Measurements from ENCODE around the gene FOCAD.

The FOCAD gene

DNA sequence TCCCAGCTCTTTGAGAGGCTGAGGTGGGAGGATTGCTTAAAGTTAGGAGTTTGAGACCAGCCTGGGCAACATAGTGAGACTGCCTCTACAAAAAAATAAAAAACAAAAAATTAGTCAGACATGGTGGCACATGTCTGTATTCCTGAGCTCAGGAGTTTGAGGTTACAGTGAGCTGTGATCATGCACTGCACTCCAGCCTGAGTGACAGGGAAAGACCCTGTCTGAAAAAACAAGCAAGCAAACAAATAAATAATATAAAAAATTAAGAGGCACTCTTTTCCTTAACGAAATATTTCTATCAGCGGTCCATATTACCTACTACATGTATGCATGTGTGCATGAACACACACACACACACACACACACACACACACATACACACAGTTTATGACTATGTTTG lies 20.9 kb upstream of the FOCAD start:
- TF ChIP-seq, protein P1, sequence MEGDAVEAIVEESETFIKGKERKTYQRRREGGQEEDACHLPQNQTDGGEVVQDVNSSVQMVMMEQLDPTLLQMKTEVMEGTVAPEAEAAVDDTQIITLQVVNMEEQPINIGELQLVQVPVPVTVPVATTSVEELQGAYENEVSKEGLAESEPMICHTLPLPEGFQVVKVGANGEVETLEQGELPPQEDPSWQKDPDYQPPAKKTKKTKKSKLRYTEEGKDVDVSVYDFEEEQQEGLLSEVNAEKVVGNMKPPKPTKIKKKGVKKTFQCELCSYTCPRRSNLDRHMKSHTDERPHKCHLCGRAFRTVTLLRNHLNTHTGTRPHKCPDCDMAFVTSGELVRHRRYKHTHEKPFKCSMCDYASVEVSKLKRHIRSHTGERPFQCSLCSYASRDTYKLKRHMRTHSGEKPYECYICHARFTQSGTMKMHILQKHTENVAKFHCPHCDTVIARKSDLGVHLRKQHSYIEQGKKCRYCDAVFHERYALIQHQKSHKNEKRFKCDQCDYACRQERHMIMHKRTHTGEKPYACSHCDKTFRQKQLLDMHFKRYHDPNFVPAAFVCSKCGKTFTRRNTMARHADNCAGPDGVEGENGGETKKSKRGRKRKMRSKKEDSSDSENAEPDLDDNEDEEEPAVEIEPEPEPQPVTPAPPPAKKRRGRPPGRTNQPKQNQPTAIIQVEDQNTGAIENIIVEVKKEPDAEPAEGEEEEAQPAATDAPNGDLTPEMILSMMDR (IDR thresholded peaks at IDR 0.05): no peak

DNA sequence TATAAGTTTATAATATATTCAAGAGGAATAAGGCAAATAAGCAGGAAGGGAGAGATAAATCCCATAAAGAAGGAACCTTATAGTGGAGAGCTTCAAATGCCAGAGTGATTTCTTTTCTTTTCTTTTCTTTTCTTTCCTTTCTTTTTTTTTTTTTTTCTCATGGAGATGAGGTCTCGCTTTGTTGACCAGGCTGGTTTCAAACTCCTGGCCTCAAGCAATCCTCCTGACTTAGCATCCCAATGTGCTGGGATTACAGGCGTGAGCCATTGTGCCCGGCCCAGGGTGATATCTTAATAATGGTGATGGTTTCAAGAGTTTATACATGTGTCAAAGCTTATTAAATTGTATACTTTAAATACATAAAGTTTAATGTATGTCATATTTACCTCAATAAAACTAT lies 19.6 kb upstream of the FOCAD start:
- TF ChIP-seq, protein P1 (IDR thresholded peaks at IDR 0.05): no peak

DNA sequence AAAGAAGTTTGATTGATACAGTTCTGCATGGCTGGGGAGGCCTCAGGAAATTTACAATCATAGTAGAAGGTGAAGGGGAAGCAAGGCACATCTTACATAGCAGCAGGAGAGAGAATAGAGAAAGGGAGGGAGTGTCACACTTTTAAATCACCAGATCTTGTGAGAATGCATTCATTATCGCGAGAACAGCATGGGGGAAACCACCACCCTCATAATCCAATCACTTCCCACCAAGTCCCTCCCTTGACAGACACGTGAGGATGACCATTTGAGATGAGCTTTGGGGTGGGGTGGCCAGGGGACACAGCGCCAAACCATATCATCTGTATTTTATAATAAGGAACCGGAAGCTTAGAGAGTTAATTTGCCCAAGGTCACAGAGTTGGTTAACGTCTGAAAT lies 13.7 kb upstream of the FOCAD start:
- TF ChIP-seq, protein P1 (IDR thresholded peaks at IDR 0.05): no peak

DNA sequence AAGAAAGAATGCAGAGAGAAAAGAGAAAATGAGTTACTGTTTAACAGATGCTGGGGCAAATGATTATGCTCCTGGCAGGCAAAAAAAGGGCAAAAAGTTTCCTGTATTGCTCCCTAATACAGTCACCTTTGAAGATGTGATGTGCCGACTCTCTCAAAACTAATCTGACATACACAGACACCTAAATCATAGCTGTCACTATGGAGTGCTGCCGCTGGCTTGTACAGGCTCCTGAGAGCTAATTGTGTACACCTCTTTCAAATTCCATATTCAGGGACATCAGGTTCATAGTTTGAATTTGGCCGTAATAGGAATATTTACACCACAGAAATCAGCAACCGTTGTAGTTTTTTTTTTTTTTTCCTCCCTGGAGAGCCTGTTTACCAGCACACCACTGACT lies 12.4 kb upstream of the FOCAD start:
- TF ChIP-seq, protein P1 (IDR thresholded peaks at IDR 0.05): no peak

DNA sequence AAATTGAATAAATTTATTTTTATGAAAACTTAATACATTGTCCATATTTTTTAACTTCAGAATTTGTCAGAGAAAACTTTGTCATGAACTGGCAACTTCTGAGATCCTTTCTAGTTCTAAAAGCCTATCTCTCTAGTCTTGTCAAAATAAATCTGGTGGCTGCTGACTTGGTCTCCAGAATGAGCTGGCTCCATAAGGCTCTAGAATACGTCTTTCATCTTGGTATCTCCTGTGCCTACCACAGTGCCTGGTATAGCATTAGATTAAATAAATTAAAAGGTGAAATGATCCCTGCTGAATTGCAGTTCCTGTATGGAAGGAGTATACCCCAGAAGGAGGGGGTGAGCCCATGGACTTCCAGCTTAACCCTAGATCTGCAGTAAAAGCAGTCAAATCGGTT lies 2.6 kb upstream of the FOCAD start:
- TF ChIP-seq, protein P1 (IDR thresholded peaks at IDR 0.05): no peak

DNA sequence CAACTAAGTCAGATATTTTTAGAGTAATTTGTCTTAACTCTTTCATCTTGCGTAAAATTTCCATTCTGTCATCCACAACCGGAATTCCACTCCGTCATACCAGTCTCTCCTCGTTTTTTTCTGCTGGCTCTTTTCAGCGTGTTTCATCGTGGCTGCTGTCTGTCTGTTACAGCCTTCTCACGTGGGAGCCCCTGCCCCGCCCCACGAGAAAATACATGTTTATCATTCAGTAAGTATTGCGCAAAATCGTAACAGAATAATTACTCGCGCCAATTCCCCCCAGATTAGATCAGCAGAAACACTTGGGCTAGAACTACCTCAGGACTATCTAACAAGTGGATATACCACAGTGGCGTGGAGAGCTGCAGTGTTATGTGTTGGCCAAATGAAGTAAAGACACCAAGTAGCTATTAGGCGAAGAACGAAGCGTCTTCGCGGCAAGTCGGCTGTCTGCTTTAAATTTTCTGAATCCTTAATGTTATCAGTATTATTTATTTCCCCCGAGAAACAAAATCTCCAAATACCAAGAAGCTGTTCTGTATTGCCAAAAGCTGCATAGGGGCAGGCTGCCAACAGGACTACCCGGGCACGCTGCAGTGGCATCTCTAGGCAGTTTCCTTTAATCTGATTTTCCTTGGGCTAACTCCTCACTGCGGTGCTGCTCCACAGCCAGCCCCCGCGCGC lies 566 bp upstream of the FOCAD start:
- TF ChIP-seq, protein P1 (IDR thresholded peaks at IDR 0.05): no peak

DNA sequence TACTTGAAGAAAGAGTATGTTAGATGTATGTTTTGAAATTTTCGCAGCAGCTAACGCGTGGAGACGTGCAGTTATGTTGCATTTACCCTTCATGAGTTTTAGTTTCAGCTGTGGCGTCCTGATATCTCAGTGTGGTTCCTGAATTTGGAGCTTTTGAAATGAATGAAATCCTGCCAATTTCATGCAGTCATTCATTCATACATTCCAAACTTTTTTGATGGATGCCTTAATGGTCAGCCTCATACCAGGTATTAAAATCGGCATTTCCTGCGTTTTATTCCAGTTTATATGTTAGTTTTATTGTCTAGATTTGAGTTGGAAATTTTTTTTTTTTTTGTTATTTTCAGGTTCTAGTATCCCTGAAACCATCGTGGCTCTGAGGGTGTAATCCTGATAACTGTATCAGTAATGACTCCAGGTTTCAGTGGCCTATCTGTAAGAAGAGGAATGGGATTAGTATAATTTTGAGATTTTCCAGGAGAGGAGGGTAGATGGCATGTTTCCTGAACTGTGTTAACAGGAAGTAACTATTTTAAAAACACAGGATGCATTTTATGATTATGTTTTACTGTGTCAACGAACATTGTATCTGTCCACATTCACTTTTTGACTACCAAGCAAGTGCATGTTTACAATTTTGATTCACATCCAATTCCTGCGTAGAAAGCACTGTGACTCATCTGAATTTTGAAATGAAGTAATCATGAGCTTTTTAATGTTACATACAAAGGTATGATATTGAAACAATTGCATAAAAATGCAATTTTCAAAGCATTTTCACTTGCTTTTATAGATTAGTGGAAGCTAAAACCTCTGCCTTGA lies 1.0 kb downstream of the FOCAD start:
- TF ChIP-seq, protein P1 (IDR thresholded peaks at IDR 0.05): no peak

Measured in LNCAP (cell line).